GM12874 (cell line): ENCODE measurements around the gene CENPVL2.

ENCODE experiments used
- TF ChIP-seq, protein P1 (sequence below): IDR thresholded peaks from 2 replicates; pipeline ENCODE4 v1.5.1; 2011; ENCODE audit warnings: low read depth, mild to moderate bottlenecking, control low read depth, low read length, moderate library complexity; ENCODE audit not compliant: insufficient read depth

The CENPVL2 gene

DNA sequence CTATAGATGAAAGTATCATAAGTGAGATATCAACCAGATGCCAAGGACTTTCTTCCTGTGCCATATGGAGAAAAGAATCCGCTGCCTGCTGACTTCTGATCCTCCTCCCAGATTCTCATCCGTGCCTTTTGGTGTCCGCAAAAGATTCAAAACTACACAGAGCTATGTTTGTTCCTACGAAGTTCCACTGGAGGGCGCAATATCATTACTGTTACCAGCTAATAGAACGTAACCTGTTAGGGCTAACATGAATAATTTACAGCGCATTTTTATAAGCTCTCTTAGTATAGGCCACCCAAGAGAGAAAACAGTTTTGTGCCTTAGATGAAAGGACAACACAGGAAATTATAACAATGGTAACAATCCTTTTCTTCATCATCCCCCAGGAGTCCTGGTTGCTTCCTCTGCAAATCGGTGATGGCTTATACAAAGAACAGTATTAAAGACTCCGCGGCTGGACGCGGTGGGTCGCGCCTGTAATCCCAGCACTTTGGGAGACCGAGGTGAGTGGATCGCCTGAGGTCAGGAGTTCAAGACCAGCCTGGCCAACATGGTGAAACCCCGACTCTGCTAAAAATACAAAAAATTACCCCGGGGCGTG, 41.1 kb downstream of the CENPVL2 start:
- TF ChIP-seq, protein P1, sequence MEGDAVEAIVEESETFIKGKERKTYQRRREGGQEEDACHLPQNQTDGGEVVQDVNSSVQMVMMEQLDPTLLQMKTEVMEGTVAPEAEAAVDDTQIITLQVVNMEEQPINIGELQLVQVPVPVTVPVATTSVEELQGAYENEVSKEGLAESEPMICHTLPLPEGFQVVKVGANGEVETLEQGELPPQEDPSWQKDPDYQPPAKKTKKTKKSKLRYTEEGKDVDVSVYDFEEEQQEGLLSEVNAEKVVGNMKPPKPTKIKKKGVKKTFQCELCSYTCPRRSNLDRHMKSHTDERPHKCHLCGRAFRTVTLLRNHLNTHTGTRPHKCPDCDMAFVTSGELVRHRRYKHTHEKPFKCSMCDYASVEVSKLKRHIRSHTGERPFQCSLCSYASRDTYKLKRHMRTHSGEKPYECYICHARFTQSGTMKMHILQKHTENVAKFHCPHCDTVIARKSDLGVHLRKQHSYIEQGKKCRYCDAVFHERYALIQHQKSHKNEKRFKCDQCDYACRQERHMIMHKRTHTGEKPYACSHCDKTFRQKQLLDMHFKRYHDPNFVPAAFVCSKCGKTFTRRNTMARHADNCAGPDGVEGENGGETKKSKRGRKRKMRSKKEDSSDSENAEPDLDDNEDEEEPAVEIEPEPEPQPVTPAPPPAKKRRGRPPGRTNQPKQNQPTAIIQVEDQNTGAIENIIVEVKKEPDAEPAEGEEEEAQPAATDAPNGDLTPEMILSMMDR = peak; percentile 18; the same call in 1 of the 2 replicates
